GM12891 (cell line): ENCODE measurements around the gene LYSMD2.

Experiments used
- PAX5 ChIP-seq: IDR thresholded peaks from 2 replicates; pipeline ENCODE4 v1.6.1; 2011; ENCODE audit warnings: low read length, moderate library complexity, mild to moderate bottlenecking; ENCODE audit not compliant: insufficient read depth, severe bottlenecking
- POLR2A ChIP-seq: IDR thresholded peaks from 2 replicates; pipeline ENCODE4 v1.6.1; 2011; ENCODE audit warnings: low read depth, low read length, control low read depth
- POLR2AphosphoS5 ChIP-seq: IDR thresholded peaks from 2 replicates; pipeline ENCODE4 v1.6.1; 2011; ENCODE audit warnings: low read depth, low read length, control low read depth
- POU2F2 ChIP-seq: IDR thresholded peaks from 2 replicates; pipeline ENCODE4 v1.6.1; 2011; ENCODE audit warnings: low read depth, mild to moderate bottlenecking, control low read depth, low read length, moderate library complexity
- SPI1 ChIP-seq: IDR thresholded peaks from 2 replicates; pipeline ENCODE4 v1.6.1; 2011; ENCODE audit warnings: low read depth, low read length, control low read depth
- TAF1 ChIP-seq: IDR thresholded peaks from 2 replicates; pipeline ENCODE4 v1.6.1; 2011; ENCODE audit warnings: low read depth, low read length, control low read depth

GRCh38 chr15:51709031-51709430, 28.4 kb downstream of the LYSMD2 start:
- TF ChIP-seq POLR2A (no peak), TAF1 (no peak), POLR2AphosphoS5 (no peak), POU2F2 (no peak), SPI1 (no peak), PAX5 (no peak)
